PC-3 (cell line): Measurements from ENCODE around the gene DCDC2B.

Experiments used
- CTCF ChIP-seq: fragments of 300-600 bp; sonication (generic); conservative IDR thresholded peaks from 2 replicates; pipeline ENCODE4 v1.5.1; 2017; ENCODE audit warnings: antibody characterized with exemption, low read depth, mild to moderate bottlenecking, low read length
- EZH2phosphoT487 ChIP-seq: fragments of 300-600 bp; sonication (generic); IDR thresholded peaks from 2 replicates; pipeline ENCODE4 v1.6.1; 2018; ENCODE audit warnings: mild to moderate bottlenecking, antibody characterized with exemption, low read length, borderline replicate concordance

DNA sequence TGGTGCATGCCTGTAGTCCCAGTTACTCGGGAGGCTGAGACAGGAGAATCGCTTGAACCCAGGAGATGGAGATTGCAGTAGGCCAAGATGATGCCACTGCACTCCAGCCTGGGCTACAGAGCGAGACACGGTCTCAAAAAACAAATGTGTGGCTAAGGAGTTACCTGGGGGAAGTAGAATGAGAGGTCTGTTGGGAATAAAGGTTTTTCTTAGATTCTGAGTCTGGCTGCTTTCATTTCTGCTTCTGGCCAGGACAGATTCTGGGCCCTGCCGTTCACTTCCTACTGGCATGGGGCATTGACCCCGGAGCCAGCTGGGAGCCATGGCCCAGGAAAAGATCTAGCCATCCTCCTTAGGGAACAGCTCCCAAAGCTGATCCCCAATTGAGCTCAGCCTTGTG lies 420 bp upstream of the DCDC2B start:
- TF ChIP-seq CTCF (no peak), EZH2phosphoT487 (no peak)
